Activated T-helper 1 cell treated with anti-CD3 and anti-CD28 coated beads, Interleukin-12 subunit alpha, Interleukin-12 subunit beta, Interleukin-2, Interleukin-4 antibody, amounts not matched to agents 30 ng/mL and 10 ng/mL and 1 ng/mL, durations not matched to agents 14 hours and 24 hours and 36 hours (primary cell): Measurements from ENCODE around the gene RNF43. TPM values are rescaled to one million over a fixed set of nuclear protein-coding genes. Genes with fewer than 3 reads are reported as not detected.
A peak's percentile ranks its signal among the peaks of the same experiment; 100 is the strongest.

ENCODE experiments used
- DNase-seq: peaks from one replicate; pipeline ENCODE4 v3.0.0; 2021; ENCODE audit warnings: low spot score
- H3K27ac Mint-ChIP-seq: one replicate; pipeline ENCODE4 v1.8.0; 2021; ENCODE audit warnings: mild to moderate bottlenecking, mixed read lengths
- H3K27me3 Mint-ChIP-seq: one replicate; pipeline ENCODE4 v1.8.0; 2022; ENCODE audit warnings: mild to moderate bottlenecking, moderate library complexity, mixed read lengths; ENCODE audit not compliant: insufficient read depth
- H3K36me3 Mint-ChIP-seq: one replicate; pipeline ENCODE4 v1.8.0; 2021; ENCODE audit warnings: low read depth, mixed read lengths
- H3K4me1 Mint-ChIP-seq: one replicate; pipeline ENCODE4 v1.8.0; 2021; ENCODE audit warnings: low read depth, mixed read lengths
- H3K4me3 Mint-ChIP-seq: one replicate; pipeline ENCODE4 v1.8.0; 2021; ENCODE audit warnings: mild to moderate bottlenecking, moderate library complexity, mixed read lengths
- H3K9me3 Mint-ChIP-seq: one replicate; pipeline ENCODE4 v1.8.0; 2021; ENCODE audit warnings: mixed read lengths
- intact Hi-C: fragments of 100-400 bp; cut with micrococcal nuclease; formaldehyde crosslinking; loops from one replicate; pipeline ENCODE4 v1.15.1; 2024
- total RNA-seq: library from RNA; stranded (reverse); gene quantifications from 2 replicates; pipeline ENCODE4 v1.2.3, GENCODE V29; 2022

RNF43 gene
- total RNA-seq, 1 donor from 2014 or later, result 0.47 TPM

DNA sequence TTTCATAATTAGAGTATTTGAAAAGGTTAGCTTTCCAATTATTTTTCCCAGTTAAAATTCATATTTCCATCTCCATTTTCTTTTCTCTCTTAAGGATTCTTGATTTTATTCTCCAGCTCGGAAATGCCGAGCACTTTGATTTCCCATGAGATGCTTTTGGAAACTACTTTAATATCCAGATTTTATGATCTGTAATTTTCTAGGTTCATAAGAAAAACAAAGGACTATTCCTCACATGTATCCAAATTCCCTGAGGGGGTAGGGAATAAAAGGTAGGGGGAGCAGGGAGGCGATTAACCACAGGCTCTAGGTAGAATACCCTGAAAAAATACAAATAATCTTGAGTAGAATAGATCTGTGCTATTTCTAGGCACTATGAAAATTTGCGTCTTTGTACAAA, 938 bp downstream of the RNF43 start:
- Mint-ChIP-seq H3K27ac (no peak overlapping the region), H3K4me1 (peaks cover 36% of the 10 kb centered on the region), H3K36me3 (peaks cover 3% of the 10 kb centered on the region), H3K27me3 (peaks cover 3% of the 10 kb centered on the region), H3K4me3 (no peak overlapping the region), H3K9me3 (no peaks in the 10 kb centered on the region)
- intact Hi-C loops, result no loop called here
- no peak for DNase-seq

- intact Hi-C loops, result no loop called here
- Mint-ChIP-seq H3K4me1 (peaks cover 36% of the 10 kb centered on the region), H3K4me3 (no peak overlapping the region), H3K9me3 (no peaks in the 10 kb centered on the region), H3K36me3 (peaks cover 3% of the 10 kb centered on the region), H3K27me3 (peaks cover 1% of the 10 kb centered on the region), H3K27ac (no peak overlapping the region)
- no peak for DNase-seq
Measured at GRCh38 chr17:58415371-58416055, 1.8 kb downstream of the RNF43 start.

DNA sequence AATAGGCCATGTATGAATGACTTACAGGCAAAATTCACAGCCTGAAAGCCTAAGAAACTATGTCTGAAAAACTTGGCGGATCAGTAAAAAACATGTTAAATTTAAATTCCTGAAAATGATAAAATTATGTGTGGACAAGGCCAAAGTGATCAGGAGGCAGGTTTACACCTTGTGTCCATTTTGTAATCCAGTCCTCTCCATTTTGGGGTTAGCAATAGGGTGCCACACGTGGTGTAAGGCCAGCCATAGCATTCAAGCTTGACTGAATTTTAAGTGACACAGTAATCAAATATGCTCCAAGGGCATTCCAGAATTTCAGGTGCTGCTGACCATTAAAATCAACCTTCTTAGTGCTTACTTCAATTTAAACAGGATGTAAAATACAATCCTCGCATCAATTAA, 2.7 kb downstream of the RNF43 start:
- intact Hi-C loops, result no loop called here
- no peak overlapping the region for H3K4me3 Mint-ChIP-seq
- peaks cover 3% of the 10 kb centered on the region for H3K36me3 Mint-ChIP-seq
- no peak for DNase-seq
- peaks cover 36% of the 10 kb centered on the region for H3K4me1 Mint-ChIP-seq
- no peak overlapping the region for H3K27ac Mint-ChIP-seq
- no peaks in the 10 kb centered on the region for H3K9me3 Mint-ChIP-seq
- no peaks in the 10 kb centered on the region for H3K27me3 Mint-ChIP-seq

DNA sequence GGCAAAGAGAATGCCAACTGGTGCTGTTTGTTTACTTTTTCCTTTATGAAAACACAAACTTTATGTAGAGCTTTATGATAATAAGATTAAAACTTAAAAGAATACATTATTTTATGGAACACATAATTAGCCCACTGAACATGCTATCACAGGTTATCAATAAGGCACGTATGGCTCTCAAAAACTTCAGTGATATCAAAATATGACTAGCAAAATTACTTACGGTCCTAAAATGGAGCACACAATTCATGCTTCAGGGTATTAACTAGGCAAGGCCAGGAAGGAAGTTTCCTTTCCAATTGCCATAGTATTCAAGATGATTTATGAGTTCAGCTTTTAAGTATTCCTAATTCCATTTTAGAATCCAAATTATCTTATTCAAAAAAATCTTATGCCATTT, 3.6 kb downstream of the RNF43 start:
- Mint-ChIP-seq H3K27ac (peak overlapping the region; percentile 79), H3K4me1 (peaks cover 36% of the 10 kb centered on the region), H3K27me3 (peaks cover 5% of the 10 kb centered on the region), H3K4me3 (no peak overlapping the region), H3K9me3 (no peaks in the 10 kb centered on the region), H3K36me3 (peaks cover 3% of the 10 kb centered on the region)
- intact Hi-C loops, result loop anchor here (1.0 kb wide), 7 partner anchors 11 to 96 kb away; partner anchors contain the start of gene SUPT4H1
- DNase-seq, result no peak

DNA sequence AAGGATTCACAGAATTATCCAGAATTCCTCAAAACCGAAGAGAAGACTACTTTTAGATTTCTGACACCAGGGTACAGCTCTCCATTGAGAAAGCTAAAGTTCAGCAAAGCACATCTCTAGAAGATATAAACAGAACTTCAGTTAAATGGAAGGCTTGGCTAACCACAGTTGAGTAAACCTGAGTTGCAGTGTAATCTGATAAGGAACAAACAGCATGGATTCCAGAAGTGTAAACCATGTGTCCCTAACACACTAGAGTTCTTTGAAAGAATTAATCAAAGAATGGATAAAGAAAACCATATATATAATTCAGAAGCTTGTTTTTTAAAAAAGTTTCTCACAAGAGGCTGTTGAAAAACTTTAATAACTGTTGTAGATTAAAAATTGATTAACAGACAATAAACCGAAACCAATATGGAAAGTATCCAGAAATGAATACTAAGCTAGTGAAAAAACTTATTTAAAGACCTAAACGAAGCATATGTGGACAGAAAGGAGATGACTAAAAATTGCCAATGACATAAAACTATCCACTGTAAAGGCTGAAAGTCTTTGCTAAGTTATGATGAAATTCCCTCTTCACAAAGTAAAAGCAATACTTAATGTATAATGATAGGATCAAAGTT, 4.3 kb downstream of the RNF43 start:
- Mint-ChIP-seq H3K9me3 (no peaks in the 10 kb centered on the region), H3K4me1 (peaks cover 31% of the 10 kb centered on the region), H3K27ac (peak overlapping the region; percentile 79), H3K27me3 (peaks cover 5% of the 10 kb centered on the region), H3K36me3 (peaks cover 3% of the 10 kb centered on the region), H3K4me3 (peak overlapping the region; percentile 44)
- DNase-seq, result no peak
- intact Hi-C loops, result loop anchor here (1.0 kb wide), 7 partner anchors 11 to 96 kb away; partner anchors contain the start of gene SUPT4H1

- Mint-ChIP-seq H3K9me3 (no peaks in the 10 kb centered on the region), H3K27me3 (peaks cover 5% of the 10 kb centered on the region), H3K36me3 (no peaks in the 10 kb centered on the region), H3K4me1 (peaks cover 23% of the 10 kb centered on the region), H3K4me3 (no peak overlapping the region), H3K27ac (peak overlapping the region; percentile 50)
- intact Hi-C loops, result no loop called here
- no peak for DNase-seq
Measured at GRCh38 chr17:58412064-58412703, 5.2 kb downstream of the RNF43 start.

GRCh38 chr17:58411408-58411894, 5.9 kb downstream of the RNF43 start:
- no peak for DNase-seq
- Mint-ChIP-seq H3K27me3 (peaks cover 5% of the 10 kb centered on the region), H3K9me3 (no peaks in the 10 kb centered on the region), H3K4me3 (no peak overlapping the region), H3K4me1 (peaks cover 20% of the 10 kb centered on the region), H3K36me3 (no peaks in the 10 kb centered on the region), H3K27ac (no peak overlapping the region)
- intact Hi-C loops, result no loop called here

DNA sequence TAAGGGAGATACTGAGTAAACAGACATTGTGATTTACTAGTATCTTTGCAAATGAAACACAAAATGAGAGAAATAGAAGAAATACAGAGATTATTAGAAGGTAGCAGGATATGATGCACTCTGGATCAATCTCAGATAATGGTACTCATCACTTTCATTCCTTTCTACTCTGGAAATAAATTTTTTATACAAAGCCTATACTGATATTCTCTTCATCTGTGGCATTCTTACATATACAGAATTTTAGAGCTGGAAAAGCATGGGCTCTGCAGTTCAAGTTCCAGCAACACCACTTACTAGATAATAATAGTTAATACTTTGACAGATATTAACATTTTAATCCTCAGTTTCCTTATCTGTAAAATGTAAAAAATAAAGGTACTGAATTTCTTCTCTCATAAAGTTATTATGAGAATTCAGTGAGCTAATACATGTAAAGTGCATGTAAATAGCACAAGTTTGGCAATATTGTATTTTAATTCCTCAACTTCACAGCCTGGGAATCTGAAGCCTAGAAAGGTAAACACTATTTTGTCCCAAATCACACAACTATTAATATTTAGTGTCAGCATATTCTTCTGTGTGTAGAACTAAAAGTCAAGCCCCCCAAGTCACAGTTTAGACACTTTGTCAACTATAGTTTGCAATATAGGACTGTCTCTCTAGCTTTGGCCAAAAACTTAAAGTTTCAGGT, 6.5 kb downstream of the RNF43 start:
- H3K4me3 Mint-ChIP-seq, result no peak overlapping the region
- H3K9me3 Mint-ChIP-seq, result no peaks in the 10 kb centered on the region
- peaks cover 5% of the 10 kb centered on the region for H3K27me3 Mint-ChIP-seq
- DNase-seq, result no peak
- H3K27ac Mint-ChIP-seq, result no peak overlapping the region
- intact Hi-C loops, result no loop called here
- H3K4me1 Mint-ChIP-seq, result peaks cover 20% of the 10 kb centered on the region
- H3K36me3 Mint-ChIP-seq, result no peaks in the 10 kb centered on the region

GRCh38 chr17:58409432-58409831, 7.9 kb downstream of the RNF43 start:
- Mint-ChIP-seq H3K4me1 (peaks cover 20% of the 10 kb centered on the region), H3K36me3 (no peaks in the 10 kb centered on the region), H3K27me3 (peaks cover 6% of the 10 kb centered on the region), H3K4me3 (no peak overlapping the region), H3K27ac (no peak overlapping the region), H3K9me3 (no peaks in the 10 kb centered on the region)
- intact Hi-C loops, result no loop called here
- no peak for DNase-seq

DNA sequence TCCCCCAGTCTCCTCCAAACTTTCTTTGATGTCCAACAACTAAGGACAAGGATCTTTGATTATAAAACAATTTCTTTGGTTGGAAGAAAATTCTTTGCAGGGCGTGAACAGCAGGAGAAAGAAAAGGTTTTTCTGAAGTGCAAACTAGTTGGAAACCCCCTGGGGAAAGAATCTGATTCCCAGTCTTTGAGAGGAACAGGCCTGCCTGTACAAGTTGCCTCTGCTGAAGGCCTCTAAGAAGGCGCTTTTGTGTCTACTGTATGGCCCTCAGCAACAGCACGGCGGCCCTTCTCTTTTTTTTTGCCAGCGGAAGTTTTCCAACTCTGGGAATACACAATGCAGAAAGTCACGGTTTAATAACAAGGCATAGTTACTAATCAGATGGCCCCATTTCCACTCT, 14.0 kb downstream of the RNF43 start:
- H3K9me3 Mint-ChIP-seq, result no peaks in the 10 kb centered on the region
- H3K4me1 Mint-ChIP-seq, result peaks cover 14% of the 10 kb centered on the region
- H3K4me3 Mint-ChIP-seq, result no peak overlapping the region
- H3K36me3 Mint-ChIP-seq, result no peaks in the 10 kb centered on the region
- no peak overlapping the region for H3K27ac Mint-ChIP-seq
- H3K27me3 Mint-ChIP-seq, result peaks cover 4% of the 10 kb centered on the region
- DNase-seq, result no peak
- intact Hi-C loops, result loop anchor here (5.0 kb wide), 1 partner anchor 36 kb away; no protein-coding TSS in a partner anchor

DNA sequence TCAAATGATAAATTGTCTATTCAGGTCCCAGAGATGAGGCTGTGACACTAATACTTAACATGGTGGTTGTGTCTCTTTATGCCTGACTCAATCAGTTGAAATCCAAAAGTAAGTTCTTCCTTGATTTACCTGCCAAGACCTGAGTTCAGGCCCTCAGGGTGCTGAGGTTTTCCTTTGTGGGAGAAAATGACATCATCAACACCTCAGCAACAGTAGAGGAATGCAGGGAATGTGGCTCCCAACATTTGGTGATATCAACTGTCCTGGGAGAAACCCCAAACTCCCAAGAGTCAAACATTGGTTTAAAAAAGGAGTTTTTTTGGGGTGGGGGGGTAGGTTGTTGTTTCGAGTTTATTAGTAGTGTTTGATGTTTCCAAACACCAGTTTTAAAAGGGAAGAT, 14.7 kb downstream of the RNF43 start:
- intact Hi-C loops, result loop anchor here (1.0 to 5.0 kb wide), 2 partner anchors 11 to 35 kb away; no protein-coding TSS in a partner anchor

DNA sequence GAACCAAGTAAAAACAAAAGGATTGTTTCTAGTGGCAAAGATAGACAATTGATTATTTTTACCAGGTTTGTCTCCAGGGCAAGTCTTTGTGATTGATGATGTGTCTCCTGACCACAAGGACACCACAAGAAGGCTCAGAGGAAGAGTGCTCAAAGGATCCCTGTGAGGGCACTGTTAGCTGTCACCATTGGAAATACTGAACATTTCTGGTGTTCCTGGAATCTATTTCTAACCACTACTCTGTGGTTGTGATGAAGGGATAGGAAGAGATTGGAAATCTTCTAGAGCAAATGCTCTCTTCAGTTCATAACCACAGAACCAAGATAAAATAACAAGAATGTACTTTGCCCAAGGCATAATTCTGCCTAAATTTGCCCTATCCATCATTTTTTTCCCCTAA, 15.3 kb downstream of the RNF43 start:
- no peaks in the 10 kb centered on the region for H3K9me3 Mint-ChIP-seq
- no peaks in the 10 kb centered on the region for H3K36me3 Mint-ChIP-seq
- no peak overlapping the region for H3K4me3 Mint-ChIP-seq
- H3K4me1 Mint-ChIP-seq, result peaks cover 14% of the 10 kb centered on the region
- peaks cover 4% of the 10 kb centered on the region for H3K27me3 Mint-ChIP-seq
- intact Hi-C loops, result loop anchor here (1.0 to 5.0 kb wide), 2 partner anchors 11 to 35 kb away; no protein-coding TSS in a partner anchor
- DNase-seq, result no peak
- H3K27ac Mint-ChIP-seq, result no peak overlapping the region

More for the DNA sequence above, 14.7 kb downstream of the RNF43 start:
- Mint-ChIP-seq H3K9me3 (no peaks in the 10 kb centered on the region), H3K4me3 (no peak overlapping the region), H3K4me1 (peaks cover 14% of the 10 kb centered on the region), H3K27me3 (peaks cover 4% of the 10 kb centered on the region), H3K36me3 (no peaks in the 10 kb centered on the region), H3K27ac (no peak overlapping the region)
- no peak for DNase-seq
